Osteocyte (in vitro differentiated cells): ENCODE results near the gene PCCA. TPM values are rescaled to one million over a fixed set of nuclear protein-coding genes. Genes with fewer than 3 reads are reported as not detected.
A peak's percentile ranks its signal among the peaks of the same experiment; 100 is the strongest.

Source experiments
- DNase-seq: peaks from one replicate; pipeline ENCODE4 v3.0.0; 2021; ENCODE audit warnings: mixed read lengths; ENCODE audit not compliant: unreplicated experiment; ENCODE audit errors: extremely low spot score
- H3K27ac Mint-ChIP-seq: one replicate; pipeline ENCODE4 v1.8.0; 2021; ENCODE audit warnings: mild to moderate bottlenecking, mixed read lengths; ENCODE audit not compliant: unreplicated experiment
- H3K27me3 Mint-ChIP-seq: one replicate; pipeline ENCODE4 v1.8.0; 2021; ENCODE audit warnings: mixed read lengths; ENCODE audit not compliant: unreplicated experiment
- H3K36me3 Mint-ChIP-seq: one replicate; pipeline ENCODE4 v1.8.0; 2021; ENCODE audit warnings: mixed read lengths; ENCODE audit not compliant: unreplicated experiment
- H3K4me1 Mint-ChIP-seq: one replicate; pipeline ENCODE4 v1.8.0; 2021; ENCODE audit warnings: mixed read lengths; ENCODE audit not compliant: unreplicated experiment
- H3K4me3 Mint-ChIP-seq: one replicate; pipeline ENCODE4 v1.8.0; 2021; ENCODE audit warnings: mild to moderate bottlenecking, moderate library complexity, mixed read lengths; ENCODE audit not compliant: unreplicated experiment
- H3K9me3 Mint-ChIP-seq: one replicate; pipeline ENCODE4 v1.8.0; 2021; ENCODE audit warnings: mixed read lengths; ENCODE audit not compliant: unreplicated experiment
- CTCF ChIP-seq: fragments of 200-600 bp; sonication (generic); IDR thresholded peaks from 2 replicates; pipeline ENCODE4 v1.5.0; 2021; ENCODE audit warnings: antibody characterized with exemption, mild to moderate bottlenecking, moderate library complexity
- long read RNA-seq: library from polyadenylated mRNA; unstranded; transcript quantifications from one replicate; pipeline ENCODE4 v2.0.0, GENCODE V29; 2021
- total RNA-seq: library from RNA; stranded (reverse); gene quantifications from 2 replicates; pipeline ENCODE4 v1.2.1, GENCODE V29; 2021

PCCA gene
- total RNA-seq: 33.1 and 33.7 TPM in 2 replicates
- long read RNA-seq, transcript PCCA-201 (23 exons, 2,418 nt): minor isoform, 12 of 243 reads
- long read RNA-seq, transcript PCCA-202 (24 exons, 2,494 nt): major isoform, 161 of 243 reads
- long read RNA-seq, transcript PCCA-203 (23 exons, 2,481 nt): minor isoform, 7 of 243 reads
- long read RNA-seq, partial matches to known transcripts: 11 of 243 reads
- long read RNA-seq, other reads (novel, unspliced or antisense): 50 of 243 reads

GRCh38 chr13:100088644-100089464, at the start of gene PCCA:
TSS of gene PCCA (plus strand) at chr13:100089093. CDS start at chr13:100089121, 28 bp downstream.
- peak within 1 kb of the TSS; percentile 93 for H3K27ac Mint-ChIP-seq
- peaks cover 38% of the 10 kb centered on the region for H3K4me1 Mint-ChIP-seq
- peak; percentile 97 for DNase-seq
- H3K36me3 Mint-ChIP-seq: peaks cover 13% of the 10 kb centered on the region
- no peak for TF ChIP-seq CTCF
- H3K27me3 Mint-ChIP-seq: no peaks in the 10 kb centered on the region
- no peaks in the 10 kb centered on the region for H3K9me3 Mint-ChIP-seq
- peak within 1 kb of the TSS; percentile 83 for H3K4me3 Mint-ChIP-seq

GRCh38 chr13:100039740-100040139, 49.2 kb upstream of the PCCA start:
- H3K27me3 Mint-ChIP-seq: no peaks in the 10 kb centered on the region
- peaks cover 14% of the 10 kb centered on the region for H3K4me1 Mint-ChIP-seq
- TF ChIP-seq CTCF: no peak
- DNase-seq: no peak
- H3K9me3 Mint-ChIP-seq: no peaks in the 10 kb centered on the region
- peak overlapping the region; percentile 12 for H3K27ac Mint-ChIP-seq
- peak overlapping the region; percentile 18 for H3K4me3 Mint-ChIP-seq
- no peaks in the 10 kb centered on the region for H3K36me3 Mint-ChIP-seq

GRCh38 chr13:100040196-100040595, 48.7 kb upstream of the PCCA start:
- no peaks in the 10 kb centered on the region for H3K9me3 Mint-ChIP-seq
- H3K4me1 Mint-ChIP-seq: peaks cover 14% of the 10 kb centered on the region
- H3K36me3 Mint-ChIP-seq: no peaks in the 10 kb centered on the region
- DNase-seq: no peak
- TF ChIP-seq CTCF: no peak
- H3K27ac Mint-ChIP-seq: peak overlapping the region; percentile 54
- H3K27me3 Mint-ChIP-seq: no peaks in the 10 kb centered on the region
- peak overlapping the region; percentile 18 for H3K4me3 Mint-ChIP-seq

- TF ChIP-seq CTCF: no peak
- Mint-ChIP-seq H3K27ac (no peak overlapping the region), H3K27me3 (no peaks in the 10 kb centered on the region), H3K4me1 (peaks cover 6% of the 10 kb centered on the region), H3K36me3 (no peaks in the 10 kb centered on the region), H3K9me3 (no peaks in the 10 kb centered on the region), H3K4me3 (no peak overlapping the region)
- DNase-seq: no peak
Measured at GRCh38 chr13:100044936-100045335, 44.0 kb upstream of the PCCA start.

GRCh38 chr13:100045355-100045754, 43.5 kb upstream of the PCCA start:
- no peaks in the 10 kb centered on the region for H3K27me3 Mint-ChIP-seq
- H3K4me3 Mint-ChIP-seq: no peak overlapping the region
- no peaks in the 10 kb centered on the region for H3K36me3 Mint-ChIP-seq
- TF ChIP-seq CTCF: no peak
- H3K27ac Mint-ChIP-seq: no peak overlapping the region
- no peaks in the 10 kb centered on the region for H3K9me3 Mint-ChIP-seq
- DNase-seq: no peak
- peaks cover 2% of the 10 kb centered on the region for H3K4me1 Mint-ChIP-seq
